Kidney epithelial cell (primary cell): ENCODE data around the gene PLPP6. TPM values are rescaled to one million over a fixed set of nuclear protein-coding genes. Genes with fewer than 3 reads are reported as not detected.

ENCODE experiments used
- DNase-seq: peaks from one replicate; pipeline ENCODE4 v3.0.0-alpha.2; 2010; ENCODE audit warnings: low read depth
- H3K27me3 ChIP-seq: 2 replicates; pipeline ENCODE4 v1.6.0; 2011; ENCODE audit warnings: low read length; ENCODE audit not compliant: control insufficient read depth, insufficient read depth
- H3K36me3 ChIP-seq: 2 replicates; pipeline ENCODE4 v1.5.1; 2011; ENCODE audit warnings: low read length; ENCODE audit not compliant: control insufficient read depth, insufficient read depth
- H3K4me3 ChIP-seq: 2 replicates; pipeline ENCODE4 v1.5.1; 2011; ENCODE audit warnings: low read depth, mild to moderate bottlenecking, control low read depth, low read length
- total RNA-seq: library from RNA; depleted of rRNA; stranded (reverse); fragments of >200 nt; gene quantifications from 2 replicates; pipeline ENCODE4 v1.2.3, GENCODE V29; 2015
- TF ChIP-seq, protein P1 (sequence below): IDR thresholded peaks from 2 replicates; pipeline ENCODE4 v1.5.1; 2011; ENCODE audit warnings: mild to moderate bottlenecking, moderate library complexity, low read length, control low read depth, inconsistent platforms; ENCODE audit not compliant: insufficient read depth, poor library complexity, severe bottlenecking

The PLPP6 gene
- total RNA-seq, 1 donor from 2014 or later, result 10.0 TPM

DNA sequence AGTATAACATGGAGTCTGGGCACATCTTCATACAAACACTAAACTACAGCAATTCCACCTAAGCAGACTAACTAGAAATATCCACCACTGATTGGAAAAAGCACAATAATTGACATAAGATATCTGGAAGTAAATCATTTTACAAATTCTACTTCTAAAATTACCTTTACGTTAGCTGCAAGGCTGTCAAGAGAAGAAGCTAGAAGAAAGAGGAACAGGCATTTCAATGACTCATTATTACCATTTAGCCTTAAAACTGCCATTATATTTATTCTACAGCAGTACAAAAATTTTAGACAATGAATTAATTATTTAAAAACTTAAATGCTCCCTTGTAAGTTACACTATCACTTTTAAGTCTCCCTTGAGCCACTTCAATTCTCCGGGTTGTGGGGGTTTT, 43.4 kb upstream of the PLPP6 start:
- no peaks in the 10 kb centered on the region for H3K27me3 ChIP-seq
- no peak for DNase-seq
- TF ChIP-seq, protein P1, sequence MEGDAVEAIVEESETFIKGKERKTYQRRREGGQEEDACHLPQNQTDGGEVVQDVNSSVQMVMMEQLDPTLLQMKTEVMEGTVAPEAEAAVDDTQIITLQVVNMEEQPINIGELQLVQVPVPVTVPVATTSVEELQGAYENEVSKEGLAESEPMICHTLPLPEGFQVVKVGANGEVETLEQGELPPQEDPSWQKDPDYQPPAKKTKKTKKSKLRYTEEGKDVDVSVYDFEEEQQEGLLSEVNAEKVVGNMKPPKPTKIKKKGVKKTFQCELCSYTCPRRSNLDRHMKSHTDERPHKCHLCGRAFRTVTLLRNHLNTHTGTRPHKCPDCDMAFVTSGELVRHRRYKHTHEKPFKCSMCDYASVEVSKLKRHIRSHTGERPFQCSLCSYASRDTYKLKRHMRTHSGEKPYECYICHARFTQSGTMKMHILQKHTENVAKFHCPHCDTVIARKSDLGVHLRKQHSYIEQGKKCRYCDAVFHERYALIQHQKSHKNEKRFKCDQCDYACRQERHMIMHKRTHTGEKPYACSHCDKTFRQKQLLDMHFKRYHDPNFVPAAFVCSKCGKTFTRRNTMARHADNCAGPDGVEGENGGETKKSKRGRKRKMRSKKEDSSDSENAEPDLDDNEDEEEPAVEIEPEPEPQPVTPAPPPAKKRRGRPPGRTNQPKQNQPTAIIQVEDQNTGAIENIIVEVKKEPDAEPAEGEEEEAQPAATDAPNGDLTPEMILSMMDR, result no peak
- no peaks in the 10 kb centered on the region for H3K36me3 ChIP-seq
- H3K4me3 ChIP-seq, result no peak overlapping the region

DNA sequence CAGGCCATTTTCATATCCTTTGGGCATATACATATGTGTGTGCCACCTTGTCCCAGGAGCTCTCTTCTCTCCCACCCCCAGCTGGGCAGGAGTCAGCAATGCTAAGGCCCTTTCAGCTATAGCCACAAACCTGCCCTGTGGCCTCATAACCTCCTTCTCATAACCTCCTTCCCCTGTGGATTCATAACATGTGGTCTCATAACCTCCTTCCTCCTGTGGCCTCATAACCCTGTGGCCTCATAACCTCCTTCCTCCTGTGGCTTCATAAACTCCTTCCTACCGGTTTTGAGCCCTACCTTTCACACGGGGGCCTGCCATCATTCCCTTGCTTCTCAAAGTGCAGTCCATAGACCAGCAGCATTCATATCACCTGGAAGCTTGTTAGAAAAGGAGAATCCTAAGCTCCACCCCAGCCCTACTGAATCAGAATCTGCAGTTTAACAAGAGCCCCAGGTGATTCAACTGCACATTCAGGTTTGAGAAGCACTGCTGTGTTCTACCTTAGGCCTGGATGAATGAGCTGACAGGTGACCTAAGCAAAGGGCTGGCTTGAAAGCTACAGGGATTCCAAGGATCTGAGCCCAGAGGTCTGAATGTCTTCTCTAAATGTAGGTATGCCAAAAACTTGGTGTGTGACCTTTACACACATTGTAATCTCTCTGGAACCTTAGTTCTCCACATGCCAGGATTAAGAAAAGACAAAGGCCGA, 41.9 kb upstream of the PLPP6 start:
- Histone ChIP-seq H3K4me3 (no peak overlapping the region), H3K36me3 (no peaks in the 10 kb centered on the region), H3K27me3 (no peaks in the 10 kb centered on the region)
- TF ChIP-seq, protein P1, result no peak
- DNase-seq, result no peak

DNA sequence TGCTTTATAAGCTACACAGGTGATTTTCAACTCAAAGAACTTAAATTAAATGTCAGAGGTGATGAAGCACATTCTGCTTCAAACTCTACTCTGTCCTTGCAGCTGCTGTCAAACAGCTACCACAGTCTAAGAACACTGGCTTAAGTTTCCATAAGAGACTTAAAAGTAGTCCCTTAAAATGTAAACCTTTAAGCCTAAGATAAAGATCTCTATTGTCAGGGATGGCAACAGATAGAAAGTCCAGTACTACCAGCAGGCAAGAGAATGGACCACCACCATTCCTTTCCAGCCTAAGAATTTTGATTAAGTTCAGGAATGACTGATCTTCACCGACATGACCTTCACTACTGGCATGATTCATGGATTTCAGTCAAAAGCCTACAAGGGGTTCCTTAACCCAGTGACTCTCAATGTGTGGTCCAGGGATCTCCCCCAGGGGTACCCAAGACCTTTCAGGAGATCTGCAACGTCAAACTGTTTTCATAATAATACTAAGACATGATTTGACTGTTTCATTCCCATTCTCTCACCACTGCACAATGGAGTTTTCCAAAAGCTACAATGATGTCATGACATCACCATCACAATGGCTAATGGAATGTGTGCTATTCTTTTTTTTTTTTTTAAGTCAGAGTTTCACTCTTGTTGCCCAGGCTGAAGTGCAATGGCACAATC, 41.1 kb upstream of the PLPP6 start:
- TF ChIP-seq, protein P1, result no peak
- no peak for DNase-seq
- H3K4me3 ChIP-seq, result no peak overlapping the region

DNA sequence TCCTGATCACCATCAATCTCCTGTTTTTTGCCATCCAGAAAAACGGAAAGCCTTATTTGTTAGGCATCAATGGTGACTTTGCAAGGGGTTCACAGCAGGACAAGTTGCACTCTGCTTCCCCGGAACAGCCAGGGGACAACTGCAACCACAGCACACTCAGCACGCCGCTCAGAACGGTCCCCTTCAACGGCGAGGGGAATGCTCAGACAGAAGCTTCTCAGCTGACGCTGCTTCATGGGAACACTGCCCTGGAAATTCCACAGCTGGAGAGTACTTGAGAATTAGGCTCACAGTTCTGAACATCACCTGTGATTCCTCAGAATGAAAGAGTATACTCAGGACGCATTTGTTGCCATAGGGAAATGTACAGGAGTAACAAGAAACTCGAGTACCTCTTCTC, 40.1 kb upstream of the PLPP6 start:
- no peak overlapping the region for H3K4me3 ChIP-seq
- TF ChIP-seq, protein P1, result no peak

More for the DNA sequence above, 41.1 kb upstream of the PLPP6 start:
- no peaks in the 10 kb centered on the region for H3K27me3 ChIP-seq
- no peaks in the 10 kb centered on the region for H3K36me3 ChIP-seq

DNA sequence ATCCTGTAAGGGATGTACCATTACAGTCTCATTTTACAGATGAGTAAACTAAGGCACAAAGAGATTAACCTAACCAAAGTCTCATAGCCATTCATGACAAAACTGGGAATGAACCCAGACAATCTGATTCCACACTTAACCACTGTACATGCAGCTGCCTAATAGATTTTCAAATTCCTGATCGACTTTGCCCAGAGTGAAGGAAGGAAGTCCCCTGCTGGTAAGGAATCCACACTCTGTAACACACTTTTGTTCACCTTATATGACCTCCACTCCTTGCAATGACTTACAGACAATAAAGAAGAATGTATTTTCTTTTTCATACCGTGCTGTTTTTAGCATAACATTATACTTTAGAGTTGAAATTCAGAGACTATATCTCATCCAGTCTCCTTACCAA, 31.3 kb upstream of the PLPP6 start:
- no peak for DNase-seq
- H3K4me3 ChIP-seq, result no peak overlapping the region
- H3K27me3 ChIP-seq, result no peaks in the 10 kb centered on the region
- no peaks in the 10 kb centered on the region for H3K36me3 ChIP-seq
- TF ChIP-seq, protein P1, result no peak

More for the DNA sequence above, 40.1 kb upstream of the PLPP6 start:
- no peak for DNase-seq
- Histone ChIP-seq H3K27me3 (no peaks in the 10 kb centered on the region), H3K36me3 (no peaks in the 10 kb centered on the region)
